HepG2 (cell line): ENCODE data around the gene BTRC. TPM values are rescaled to one million over a fixed set of nuclear protein-coding genes. Genes with fewer than 3 reads are reported as not detected.

Experiments used
- ATAC-seq: fragments of 200-7000 bp; cut with Tn5 transposase; 3 replicates; pipeline ENCODE4 v1.9.1; 2020; ENCODE audit warnings: mild to moderate bottlenecking, moderate library complexity
- BruUV-seq: library from RNA; stranded (reverse); fragments of 400-500 nt; replicated peaks from 2 replicates; lab custom pipeline; 2021; lab: Mats Ljungman, UMichigan
- CTCF ChIA-PET: fragments of 300-600 bp; formaldehyde crosslinking; extraction: SDS; loops from one replicate; lab custom pipeline; 2021; ENCODE audit warnings: low total read pairs, inconsistent platforms, low intra/inter-chr PET ratio; lab: Yijun Ruan, JAX
- POLR2A ChIA-PET: fragments of 350-600 bp; sonication (Branson Sonifier 250); formaldehyde crosslinking; loops from one replicate; lab custom pipeline; 2020; ENCODE audit warnings: antibody characterized with exemption, inconsistent platforms; lab: Yijun Ruan, JAX
- DNase-seq: peaks from one replicate; pipeline ENCODE4 v3.0.0-alpha.2; 2015; ENCODE audit warnings: low spot score
- FAIRE-seq: peaks from 3 replicates; lab custom pipeline; 2011; peaks lifted over from hg19 to GRCh38; lab: Jason Lieb, UNC
- H2AFZ ChIP-seq: one replicate; pipeline ENCODE4 v1.6.1; 2011; ENCODE audit warnings: low read length, inconsistent platforms
- H3K27ac ChIP-seq: fragments of 300-600 bp; 3 replicates; pipeline ENCODE4 v1.8.0; 2011; ENCODE audit warnings: mixed run types, mild to moderate bottlenecking, mixed read lengths, low read length, inconsistent platforms; ENCODE audit not compliant: insufficient read depth; ENCODE audit errors: extremely low read length
- H3K27me3 ChIP-seq, 2 experiments: fragments of 200-600 bp in 1 of 2; 2 replicates in 1 of 2; 3 replicates in 1 of 2; pipeline versions ENCODE4 v1.6.0 to v1.8.0; 2011; ENCODE audit warnings: low read length in 2 of 2, mild to moderate bottlenecking in 2 of 2, moderate library complexity in 2 of 2, inconsistent platforms in 1 of 2; ENCODE audit not compliant: insufficient read depth in 2 of 2, control insufficient read depth in 1 of 2
- H3K36me3 ChIP-seq, 2 experiments: fragments of 200-600 bp in 1 of 2; replicated peaks in 1 of 2; 2 replicates in 1 of 2; 3 replicates in 1 of 2; pipeline versions ENCODE4 v1.5.1 to v1.8.0; 2011; ENCODE audit warnings: low read length in 2 of 2, inconsistent platforms in 1 of 2; ENCODE audit not compliant: insufficient read depth in 2 of 2, control insufficient read depth in 1 of 2
- H3K4me1 ChIP-seq: 2 replicates; pipeline ENCODE4 v1.5.1; 2012; ENCODE audit warnings: low read length, inconsistent platforms; ENCODE audit not compliant: insufficient read depth
- H3K4me2 ChIP-seq: 2 replicates; pipeline ENCODE4 v1.6.0; 2011; ENCODE audit warnings: low read depth, low read length, inconsistent platforms
- H3K4me3 ChIP-seq, 3 experiments: fragments of 200-600 bp in 1 of 3; sonication (generic), shearing (Covaris generic) in 1 of 3; replicated peaks in 1 of 3; 2 replicates each; pipeline ENCODE4 v1.5.1; 2011 to 2016; ENCODE audit warnings: low read length in 3 of 3, inconsistent platforms in 2 of 3, low read depth in 2 of 3, mild to moderate bottlenecking in 2 of 3, control low read depth in 1 of 3, mixed read lengths in 1 of 3; ENCODE audit not compliant: insufficient read depth in 1 of 3
- H3K79me2 ChIP-seq: one replicate; pipeline ENCODE4 v1.6.1; 2011; ENCODE audit warnings: low read length, inconsistent platforms; ENCODE audit not compliant: insufficient read depth
- H3K9ac ChIP-seq: 2 replicates; pipeline ENCODE4 v1.6.0; 2011; ENCODE audit warnings: mild to moderate bottlenecking, low read depth, low read length, inconsistent platforms; ENCODE audit not compliant: insufficient read depth
- H3K9me3 ChIP-seq: 2 replicates; pipeline ENCODE4 v1.5.1; 2012; ENCODE audit warnings: mild to moderate bottlenecking, low read length
- H4K20me1 ChIP-seq: 2 replicates; pipeline ENCODE4 v1.6.0; 2011; ENCODE audit warnings: inconsistent platforms, mild to moderate bottlenecking, low read length, moderate library complexity; ENCODE audit not compliant: insufficient read depth
- CEBPB ChIP-seq: IDR thresholded peaks from 2 replicates; pipeline ENCODE4 v1.6.1; 2011; ENCODE audit warnings: low read depth, low read length, improper control_type of control experiment, borderline replicate concordance
- EHMT2 ChIP-seq: fragments of 200-600 bp; sonication (generic); IDR thresholded peaks from 2 replicates; pipeline ENCODE4 v1.7.0; 2017; ENCODE audit warnings: antibody characterized with exemption, low read depth, low read length, borderline replicate concordance
- HOXA3 ChIP-seq: sonication (generic); formaldehyde crosslinking; IDR thresholded peaks from 2 replicates; pipeline ENCODE4 v1.5.0; 2020; ENCODE audit warnings: missing genetic modification reagents
- MEF2D ChIP-seq: sonication (generic); formaldehyde crosslinking; IDR thresholded peaks from 2 replicates; pipeline ENCODE4 v1.5.1; 2020; ENCODE audit warnings: mild to moderate bottlenecking, missing genetic modification reagents
- NKX3-1 ChIP-seq: sonication (generic); formaldehyde crosslinking; IDR thresholded peaks from 2 replicates; pipeline ENCODE4 v1.5.0; 2020; ENCODE audit warnings: missing genetic modification reagents
- PLRG1 ChIP-seq: fragments of 450-650 bp; conservative IDR thresholded peaks from 2 replicates; pipeline ENCODE4 v1.6.1; 2016
- XRCC5 ChIP-seq: fragments of 200-400 bp; formaldehyde crosslinking; optimal IDR thresholded peaks from 2 replicates; pipeline ENCODE3; 2017; ENCODE audit warnings: mild to moderate bottlenecking, low read length
- ZMYM4 ChIP-seq: sonication (generic); formaldehyde crosslinking; IDR thresholded peaks from 2 replicates; pipeline ENCODE4 v1.8.1; 2023; ENCODE audit warnings: mild to moderate bottlenecking, missing genetic modification reagents
- ZNF761 ChIP-seq: sonication (generic); formaldehyde crosslinking; conservative IDR thresholded peaks from 2 replicates; pipeline ENCODE4 v1.4.0; 2020; ENCODE audit warnings: mild to moderate bottlenecking, missing genetic modification reagents
- WGBS: methylation state at CpG from one replicate; pipeline ENCODE4 v1.1.6; 2017; ENCODE audit warnings: low lambda C conversion rate; 5-methylcytosine and 5-hydroxymethylcytosine counted together
- in situ Hi-C: cut with HindIII; loops from 2 replicates; pipeline ENCODE4 v1.10.0; 2017; ENCODE audit warnings: low pct_unique_long_range_greater_than_20kb; ENCODE audit not compliant: extremely low pct_ligation_motif_present
- intact Hi-C: fragments of 100-400 bp; cut with micrococcal nuclease; formaldehyde crosslinking; loops from one replicate; pipeline ENCODE4 v1.10.0; 2022; ENCODE audit not compliant: unreplicated experiment
- polyA plus RNA-seq, 8 experiments: library from polyadenylated mRNA; depleted of rRNA in 3 of 8; stranded (reverse) in 7 of 8; unstranded in 1 of 8; fragments of >200 nt; fragmentation: Illumina TruSeq in 4 of 8; extraction: Trizol in 4 of 8; gene quantifications; 2 replicates each; pipeline versions ENCODE4 v1.2.1 to v1.2.3, GENCODE V29; 2011 to 2016; ENCODE audit warnings: low read depth in 4 of 8, missing spikeins in 1 of 8, mixed read lengths in 1 of 8; ENCODE audit not compliant: insufficient read depth in 1 of 8
- total RNA-seq, 5 experiments: library from RNA; depleted of rRNA; stranded (reverse); fragments of >200 nt; fragmentation: Illumina TruSeq; extraction: Trizol; gene quantifications; 2 replicates each; pipeline ENCODE4 v1.2.3, GENCODE V29; 2016; ENCODE audit warnings: low read depth in 1 of 5
- TF ChIP-seq, protein P1 (sequence below): sonication (generic); formaldehyde crosslinking; IDR thresholded peaks from 2 replicates; pipeline ENCODE4 v1.5.1; 2020; ENCODE audit warnings: mild to moderate bottlenecking, missing genetic modification reagents, borderline replicate concordance
- TF ChIP-seq, protein P2 (sequence below): sonication (generic); formaldehyde crosslinking; IDR thresholded peaks from 2 replicates; pipeline ENCODE4 v1.8.0; 2022; ENCODE audit warnings: mild to moderate bottlenecking, missing genetic modification reagents, moderate library complexity
- TF ChIP-seq, protein P3 (sequence below), 2 experiments: sonication (generic) in 1 of 2; formaldehyde crosslinking in 1 of 2; IDR thresholded peaks; 2 replicates each; pipeline versions ENCODE4 v1.5.1 to v1.6.1; 2011 to 2020; ENCODE audit warnings: borderline replicate concordance in 1 of 2, low read depth in 1 of 2, low read length in 1 of 2, mild to moderate bottlenecking in 1 of 2, missing genetic modification reagents in 1 of 2, moderate library complexity in 1 of 2
- TF ChIP-seq, protein P4 (sequence below): sonication (generic); formaldehyde crosslinking; IDR thresholded peaks from 2 replicates; pipeline ENCODE4 v1.8.0; 2022; ENCODE audit warnings: missing genetic modification reagents, mild to moderate bottlenecking, moderate library complexity, borderline replicate concordance

The BTRC gene
- total and polyA plus RNA-seq, 2 of the 13 experiments (the other 11 are each of a cell fraction or from before 2014, with no cell fraction given), result 12.0 to 14.4 TPM

DNA sequence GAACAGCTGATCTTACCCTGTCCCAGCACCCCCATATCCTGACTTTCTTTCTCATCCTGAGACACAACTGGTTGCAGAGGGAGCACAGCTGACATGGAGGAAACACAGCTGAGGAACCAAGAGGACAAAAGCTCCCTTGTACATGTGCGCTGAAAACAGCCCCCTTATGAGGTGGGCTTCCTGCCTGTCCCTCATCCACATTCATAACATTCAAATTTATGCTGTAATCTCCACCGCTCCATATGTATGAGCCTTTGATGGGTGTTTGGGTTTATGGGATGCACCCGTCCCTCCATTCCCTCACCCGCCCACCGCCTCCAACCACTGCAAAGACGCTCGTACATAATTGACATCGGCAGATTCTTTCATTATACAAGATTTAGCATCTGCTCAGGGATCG is 49.6 kb upstream of the BTRC start (continued):
- TF ChIP-seq, protein P1, sequence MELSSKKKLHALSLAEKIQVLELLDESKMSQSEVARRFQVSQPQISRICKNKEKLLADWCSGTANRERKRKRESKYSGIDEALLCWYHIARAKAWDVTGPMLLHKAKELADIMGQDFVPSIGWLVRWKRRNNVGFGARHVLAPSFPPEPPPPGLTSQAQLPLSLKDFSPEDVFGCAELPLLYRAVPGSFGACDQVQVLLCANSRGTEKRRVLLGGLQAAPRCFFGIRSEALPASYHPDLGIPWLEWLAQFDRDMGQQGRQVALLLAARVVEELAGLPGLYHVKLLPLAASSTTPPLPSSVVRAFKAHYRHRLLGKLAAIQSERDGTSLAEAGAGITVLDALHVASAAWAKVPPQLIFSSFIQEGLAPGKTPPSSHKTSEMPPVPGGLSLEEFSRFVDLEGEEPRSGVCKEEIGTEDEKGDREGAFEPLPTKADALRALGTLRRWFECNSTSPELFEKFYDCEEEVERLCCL (CRISPR knock-in tag), result no peak
- TF ChIP-seq MEF2D (CRISPR knock-in tag), result no peak
- TF ChIP-seq PLRG1, result no peak
- TF ChIP-seq, protein P2, sequence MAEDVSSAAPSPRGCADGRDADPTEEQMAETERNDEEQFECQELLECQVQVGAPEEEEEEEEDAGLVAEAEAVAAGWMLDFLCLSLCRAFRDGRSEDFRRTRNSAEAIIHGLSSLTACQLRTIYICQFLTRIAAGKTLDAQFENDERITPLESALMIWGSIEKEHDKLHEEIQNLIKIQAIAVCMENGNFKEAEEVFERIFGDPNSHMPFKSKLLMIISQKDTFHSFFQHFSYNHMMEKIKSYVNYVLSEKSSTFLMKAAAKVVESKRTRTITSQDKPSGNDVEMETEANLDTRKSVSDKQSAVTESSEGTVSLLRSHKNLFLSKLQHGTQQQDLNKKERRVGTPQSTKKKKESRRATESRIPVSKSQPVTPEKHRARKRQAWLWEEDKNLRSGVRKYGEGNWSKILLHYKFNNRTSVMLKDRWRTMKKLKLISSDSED (CRISPR knock-in tag), result no peak

DNA sequence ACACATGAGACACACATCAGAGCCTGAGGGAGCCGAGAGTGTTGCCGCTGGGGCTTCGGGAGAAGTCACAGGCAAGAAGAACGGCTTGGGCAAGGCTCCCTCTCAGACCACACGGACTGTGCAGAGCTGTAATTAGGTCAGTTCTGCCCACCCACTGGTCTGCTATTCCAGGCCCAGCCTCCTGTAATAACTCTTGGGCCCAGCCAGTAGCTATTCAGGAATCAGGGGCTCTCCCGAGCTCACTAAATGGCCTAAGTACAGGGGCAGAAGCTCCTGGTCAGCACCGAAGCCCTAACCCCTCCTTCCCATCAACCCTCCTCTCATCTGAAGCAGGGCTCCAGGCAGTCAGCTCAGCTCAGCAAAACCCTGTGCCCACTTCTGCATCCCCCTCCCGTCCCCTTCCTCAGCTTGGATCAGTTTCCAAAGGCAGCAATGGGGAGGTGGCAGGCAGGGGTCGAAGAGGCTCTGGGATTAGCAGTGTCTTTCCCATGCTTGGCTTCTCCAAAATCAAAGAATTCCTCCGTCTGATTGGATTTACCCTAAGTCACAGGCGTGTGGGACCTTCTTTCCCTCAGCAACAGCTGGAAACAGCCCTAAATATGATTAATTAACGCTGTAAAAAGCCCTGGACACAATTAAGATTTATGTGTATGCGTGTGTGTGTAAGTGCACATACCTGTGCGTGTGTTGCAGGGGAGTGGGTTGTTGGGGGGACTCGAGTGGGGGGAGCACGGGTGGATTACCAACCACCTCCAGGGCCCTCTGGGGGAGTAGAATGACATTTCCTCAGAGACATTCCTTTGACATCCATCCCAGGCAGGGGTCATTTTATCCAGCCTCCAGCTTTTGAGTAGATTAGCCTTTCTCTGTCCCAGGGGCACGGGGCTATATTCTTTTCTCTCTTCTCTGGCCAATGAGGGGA is 48.4 kb upstream of the BTRC start:
- DNase-seq, result no peak
- ChIA-PET POLR2A (no interaction called here), CTCF (no interaction called here)
- intact Hi-C loops (no loop called here), in situ Hi-C loops (loop anchor here (10.0 kb wide), 1 partner anchor 139 kb away; no protein-coding TSS in a partner anchor)
- no peaks in the 10 kb centered on the region for H4K20me1 ChIP-seq
- H3K4me1 ChIP-seq, result no peaks in the 10 kb centered on the region
- H3K27me3 ChIP-seq, result peaks cover 2 to 53% of the 10 kb centered on the region in 2 experiments; a peak in 3 of 5 replicates
- WGBS, result 9% methylated on average over 13 of the region's 17 CpGs
- H3K27ac ChIP-seq, result no peak overlapping the region
- H3K9me3 ChIP-seq, result no peaks in the 10 kb centered on the region
- no peaks in the 10 kb centered on the region for H3K79me2 ChIP-seq
- no peak overlapping the region for H3K9ac ChIP-seq
- ATAC-seq, result no peak
- no peaks in the 10 kb centered on the region for H3K36me3 ChIP-seq
- no peak overlapping the region for H2AFZ ChIP-seq
- H3K4me3 ChIP-seq, result no peak overlapping the region
- FAIRE-seq, result no peak
- no peak overlapping the region for H3K4me2 ChIP-seq
- no TSS peak for BruUV-seq
- no peak for TF ChIP-seq EHMT2
- TF ChIP-seq ZMYM4, result no peak
- TF ChIP-seq, protein P3, sequence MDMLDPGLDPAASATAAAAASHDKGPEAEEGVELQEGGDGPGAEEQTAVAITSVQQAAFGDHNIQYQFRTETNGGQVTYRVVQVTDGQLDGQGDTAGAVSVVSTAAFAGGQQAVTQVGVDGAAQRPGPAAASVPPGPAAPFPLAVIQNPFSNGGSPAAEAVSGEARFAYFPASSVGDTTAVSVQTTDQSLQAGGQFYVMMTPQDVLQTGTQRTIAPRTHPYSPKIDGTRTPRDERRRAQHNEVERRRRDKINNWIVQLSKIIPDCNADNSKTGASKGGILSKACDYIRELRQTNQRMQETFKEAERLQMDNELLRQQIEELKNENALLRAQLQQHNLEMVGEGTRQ (IDR thresholded peaks at IDR 0.05; ENCODE audit: low read depth, low read length), result no peak
- TF ChIP-seq, protein P3 (CRISPR knock-in tag; IDR thresholded peaks at IDR 0.05; ENCODE audit: borderline replicate concordance), result no peak
- no peak for TF ChIP-seq CEBPB
- no peak for TF ChIP-seq NKX3-1
- TF ChIP-seq XRCC5, result no peak
- no peak for TF ChIP-seq ZNF761 (CRISPR knock-in tag)
- no peak for TF ChIP-seq HOXA3 (CRISPR knock-in tag)
- TF ChIP-seq, protein P4, sequence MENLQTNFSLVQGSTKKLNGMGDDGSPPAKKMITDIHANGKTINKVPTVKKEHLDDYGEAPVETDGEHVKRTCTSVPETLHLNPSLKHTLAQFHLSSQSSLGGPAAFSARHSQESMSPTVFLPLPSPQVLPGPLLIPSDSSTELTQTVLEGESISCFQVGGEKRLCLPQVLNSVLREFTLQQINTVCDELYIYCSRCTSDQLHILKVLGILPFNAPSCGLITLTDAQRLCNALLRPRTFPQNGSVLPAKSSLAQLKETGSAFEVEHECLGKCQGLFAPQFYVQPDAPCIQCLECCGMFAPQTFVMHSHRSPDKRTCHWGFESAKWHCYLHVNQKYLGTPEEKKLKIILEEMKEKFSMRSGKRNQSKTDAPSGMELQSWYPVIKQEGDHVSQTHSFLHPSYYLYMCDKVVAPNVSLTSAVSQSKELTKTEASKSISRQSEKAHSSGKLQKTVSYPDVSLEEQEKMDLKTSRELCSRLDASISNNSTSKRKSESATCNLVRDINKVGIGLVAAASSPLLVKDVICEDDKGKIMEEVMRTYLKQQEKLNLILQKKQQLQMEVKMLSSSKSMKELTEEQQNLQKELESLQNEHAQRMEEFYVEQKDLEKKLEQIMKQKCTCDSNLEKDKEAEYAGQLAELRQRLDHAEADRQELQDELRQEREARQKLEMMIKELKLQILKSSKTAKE, result no peak
